Renal pelvis (tissue), 12 donors: ENCODE results near the gene MCOLN3. TPM values are rescaled to one million over a fixed set of nuclear protein-coding genes. Genes with fewer than 3 reads are reported as not detected.
A peak's percentile ranks its signal among the peaks of the same experiment; 100 is the strongest.

Experiments
- DNase-seq: peaks from one replicate; pipeline ENCODE4 v3.0.0-alpha.2; 2013
- long read RNA-seq, 16 experiments: transcript quantifications; one replicate each; lab custom pipeline, GENCODE V29; 2026
- polyA plus RNA-seq, 3 donors: library from polyadenylated mRNA; unstranded; fragments of 120-200 nt; gene quantifications; one replicate each; pipeline ENCODE4 v1.2.1, GENCODE V29; 2013; ENCODE audit not compliant: insufficient read length in 3 of 3

The MCOLN3 gene, protein sequence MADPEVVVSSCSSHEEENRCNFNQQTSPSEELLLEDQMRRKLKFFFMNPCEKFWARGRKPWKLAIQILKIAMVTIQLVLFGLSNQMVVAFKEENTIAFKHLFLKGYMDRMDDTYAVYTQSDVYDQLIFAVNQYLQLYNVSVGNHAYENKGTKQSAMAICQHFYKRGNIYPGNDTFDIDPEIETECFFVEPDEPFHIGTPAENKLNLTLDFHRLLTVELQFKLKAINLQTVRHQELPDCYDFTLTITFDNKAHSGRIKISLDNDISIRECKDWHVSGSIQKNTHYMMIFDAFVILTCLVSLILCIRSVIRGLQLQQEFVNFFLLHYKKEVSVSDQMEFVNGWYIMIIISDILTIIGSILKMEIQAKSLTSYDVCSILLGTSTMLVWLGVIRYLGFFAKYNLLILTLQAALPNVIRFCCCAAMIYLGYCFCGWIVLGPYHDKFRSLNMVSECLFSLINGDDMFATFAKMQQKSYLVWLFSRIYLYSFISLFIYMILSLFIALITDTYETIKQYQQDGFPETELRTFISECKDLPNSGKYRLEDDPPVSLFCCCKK
- polyA plus RNA-seq, result 10 to 100 TPM in 2 of 3 donors, 1 to 10 TPM in 1; 8.1 to 22.7 (median 17.1) TPM
- long read RNA-seq, donor 1, result 0 reads
- long read RNA-seq, donor 2, transcript MCOLN3-203 (13 exons, 2,756 nt), result major isoform, 5 of 5 reads
- long read RNA-seq, donor 2, partial matches to known transcripts, result 0 of 5 reads
- long read RNA-seq, donor 2, other reads (novel, unspliced or antisense), result 0 of 5 reads
- long read RNA-seq, donor 3, partial matches to known transcripts, result 0 of 1 reads
- long read RNA-seq, donor 3, other reads (novel, unspliced or antisense), result 0 of 1 reads
- long read RNA-seq, donor 4, partial matches to known transcripts, result 0 of 2 reads
- long read RNA-seq, donor 4, other reads (novel, unspliced or antisense), result 0 of 2 reads
- long read RNA-seq, donor 5, result 0 reads
- long read RNA-seq, donor 6, partial matches to known transcripts, result 5 of 12 reads
- long read RNA-seq, donor 6, other reads (novel, unspliced or antisense), result 0 of 12 reads
- long read RNA-seq, donor 7, partial matches to known transcripts, result 0 of 2 reads
- long read RNA-seq, donor 7, other reads (novel, unspliced or antisense), result 0 of 2 reads
- long read RNA-seq, donor 8, result 0 reads
- long read RNA-seq, donor 9, partial matches to known transcripts, result 0 of 3 reads
- long read RNA-seq, donor 9, other reads (novel, unspliced or antisense), result 0 of 3 reads
- long read RNA-seq, donor 10, result 0 reads
- long read RNA-seq, donor 11, partial matches to known transcripts, result 0 of 1 reads
- long read RNA-seq, donor 11, other reads (novel, unspliced or antisense), result 0 of 1 reads
- long read RNA-seq, donor 12, transcript MCOLN3-204 (4 exons, 2,727 nt), result major isoform, 6 of 13 reads
- long read RNA-seq, donor 12, partial matches to known transcripts, result 7 of 13 reads
- long read RNA-seq, donor 12, other reads (novel, unspliced or antisense), result 0 of 13 reads
- long read RNA-seq, donor 13, partial matches to known transcripts, result 0 of 3 reads
- long read RNA-seq, donor 13, other reads (novel, unspliced or antisense), result 0 of 3 reads
- long read RNA-seq, donor 14, result 0 reads
- long read RNA-seq, donor 15, partial matches to known transcripts, result 14 of 17 reads
- long read RNA-seq, donor 15, other reads (novel, unspliced or antisense), result 0 of 17 reads
- long read RNA-seq, donor 16, partial matches to known transcripts, result 0 of 1 reads
- long read RNA-seq, donor 16, other reads (novel, unspliced or antisense), result 0 of 1 reads

- peak; percentile 56 for DNase-seq
Observed at GRCh38 chr1:85048296-85049064, at the start of gene MCOLN3. Gene MCOLN3, minus strand, starts transcription at chr1:85048500. Its CDS starts 3,140 bp downstream, at chr1:85045360.

GRCh38 chr1:85093644-85094043 is 45.3 kb upstream of the MCOLN3 start:
- no peak for DNase-seq

- DNase-seq, result no peak
Observed at GRCh38 chr1:85091671-85092280, 43.5 kb upstream of the MCOLN3 start.

DNA sequence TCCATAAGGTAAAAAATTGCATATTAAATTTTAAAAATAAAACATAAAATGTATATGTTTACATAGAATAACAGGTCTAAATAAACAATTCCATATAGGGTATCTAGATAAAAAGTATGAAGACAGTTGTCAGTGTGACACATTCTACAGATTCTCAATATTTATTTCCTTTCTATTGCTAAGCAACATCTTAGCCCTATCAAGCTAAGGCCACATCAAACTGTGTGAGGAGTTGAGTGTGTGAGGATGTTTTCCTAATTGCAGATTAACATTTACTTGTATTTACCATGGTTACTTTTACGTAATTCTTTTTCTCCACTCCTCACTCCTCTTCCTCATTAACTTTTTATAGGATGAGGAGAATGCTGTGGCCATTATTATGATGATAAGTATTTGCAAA is 41.9 kb upstream of the MCOLN3 start:
- no peak for DNase-seq

GRCh38 chr1:85089203-85089602 is 40.9 kb upstream of the MCOLN3 start:
- no peak for DNase-seq

DNA sequence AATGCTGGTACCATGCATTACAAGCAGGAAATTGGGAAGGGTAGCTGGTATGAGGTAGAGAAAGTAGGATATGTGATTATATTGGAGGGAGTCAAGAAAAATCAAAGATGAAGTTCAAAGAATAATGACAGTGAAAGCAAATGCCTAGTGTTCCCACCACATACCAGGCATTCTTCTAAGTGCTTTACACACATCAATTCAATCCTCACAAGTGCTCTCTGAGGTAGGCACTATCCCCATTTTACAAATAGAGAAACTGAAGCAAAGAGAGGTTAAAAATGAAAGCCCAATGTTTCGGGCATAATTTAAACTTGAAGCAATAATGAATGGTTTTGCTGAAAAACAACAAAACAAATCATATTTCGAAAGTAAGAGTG is 40.1 kb upstream of the MCOLN3 start:
- no peak for DNase-seq

DNA sequence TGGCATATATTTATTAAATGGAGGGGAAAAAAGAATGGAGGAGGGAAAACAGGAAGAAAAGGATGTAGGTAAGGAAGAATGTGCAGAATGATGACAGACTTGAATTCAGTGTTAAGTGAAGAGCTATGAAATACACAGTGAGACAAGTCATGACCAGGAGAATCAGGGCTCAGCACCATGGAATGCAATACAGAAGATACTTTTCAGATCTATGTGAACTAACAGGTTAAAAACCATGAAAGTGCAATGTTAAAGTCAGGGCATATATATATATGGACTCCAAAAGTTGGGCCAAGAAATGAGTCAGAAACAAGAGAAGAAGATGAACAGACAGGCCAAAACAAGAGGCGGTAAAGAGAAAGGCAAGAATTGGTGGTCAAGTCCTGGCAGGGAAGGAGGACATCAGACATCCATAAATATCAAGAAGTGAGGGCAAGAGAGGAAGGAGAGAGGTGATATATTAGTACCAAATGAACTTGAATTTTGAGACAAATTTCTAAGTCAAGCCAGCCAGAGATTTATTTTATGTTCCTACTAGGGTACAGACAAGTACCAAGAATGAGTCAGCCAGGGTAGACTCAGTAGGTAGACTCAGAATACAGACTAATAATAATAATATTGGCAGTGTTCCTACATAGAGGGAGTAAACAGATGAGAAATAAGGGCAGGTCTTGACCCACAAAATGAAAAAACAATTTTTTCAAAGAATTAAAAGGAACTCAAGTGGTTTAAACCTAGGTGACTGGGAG is 39.5 kb upstream of the MCOLN3 start:
- no peak for DNase-seq

GRCh38 chr1:85085417-85085816 is 37.1 kb upstream of the MCOLN3 start:
- no peak for DNase-seq

GRCh38 chr1:85078903-85079302 is 30.6 kb upstream of the MCOLN3 start:
- no peak for DNase-seq

GRCh38 chr1:85074365-85074964 is 26.2 kb upstream of the MCOLN3 start:
- no peak for DNase-seq

DNA sequence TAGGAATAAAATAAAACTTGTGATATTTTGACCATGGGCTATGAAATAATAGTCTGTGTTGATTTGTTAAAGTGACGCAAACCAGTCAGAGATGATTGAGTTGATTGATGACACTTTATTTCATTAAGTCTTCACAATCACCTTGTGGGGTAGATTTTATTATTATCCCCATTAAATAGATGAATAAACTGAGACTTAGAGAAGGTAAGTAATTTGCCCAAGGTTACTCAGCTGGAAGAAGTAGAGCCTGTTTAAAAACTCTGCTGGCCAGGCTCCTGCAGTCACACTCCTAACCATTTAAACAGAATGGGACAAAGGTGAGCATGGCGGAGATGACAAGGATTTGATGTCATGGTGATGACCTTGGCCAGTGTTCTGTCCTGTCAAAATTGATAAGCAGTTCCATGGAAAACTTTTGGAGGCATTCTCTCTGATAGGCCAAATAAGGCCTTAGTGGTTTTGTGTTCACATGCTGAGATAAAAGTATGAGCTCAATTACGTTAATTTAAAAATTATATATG is 22.7 kb upstream of the MCOLN3 start:
- no peak for DNase-seq

DNA sequence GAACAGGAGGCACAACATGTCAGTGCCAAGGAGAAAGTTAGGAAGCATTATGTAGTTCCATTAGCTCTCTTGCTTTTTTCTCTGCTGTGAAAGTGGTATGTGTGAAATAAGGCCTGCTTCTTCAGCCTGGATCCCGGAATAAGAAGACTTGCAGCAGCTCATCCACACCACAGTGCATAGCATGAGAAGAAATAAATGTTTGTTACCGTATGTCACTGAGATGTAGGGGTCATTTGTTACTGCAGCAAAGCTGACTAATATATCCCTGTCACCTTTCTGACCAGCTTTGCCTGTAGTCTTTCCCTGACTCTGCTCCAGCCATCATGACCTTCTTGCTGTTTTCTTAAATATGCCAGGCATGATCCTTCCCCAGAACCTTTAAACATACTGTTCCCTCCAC is 20.5 kb upstream of the MCOLN3 start:
- DNase-seq, result no peak

GRCh38 chr1:85065550-85065949 is 17.2 kb upstream of the MCOLN3 start:
- DNase-seq, result no peak

GRCh38 chr1:85062425-85063026 is 14.2 kb upstream of the MCOLN3 start:
- no peak for DNase-seq

DNA sequence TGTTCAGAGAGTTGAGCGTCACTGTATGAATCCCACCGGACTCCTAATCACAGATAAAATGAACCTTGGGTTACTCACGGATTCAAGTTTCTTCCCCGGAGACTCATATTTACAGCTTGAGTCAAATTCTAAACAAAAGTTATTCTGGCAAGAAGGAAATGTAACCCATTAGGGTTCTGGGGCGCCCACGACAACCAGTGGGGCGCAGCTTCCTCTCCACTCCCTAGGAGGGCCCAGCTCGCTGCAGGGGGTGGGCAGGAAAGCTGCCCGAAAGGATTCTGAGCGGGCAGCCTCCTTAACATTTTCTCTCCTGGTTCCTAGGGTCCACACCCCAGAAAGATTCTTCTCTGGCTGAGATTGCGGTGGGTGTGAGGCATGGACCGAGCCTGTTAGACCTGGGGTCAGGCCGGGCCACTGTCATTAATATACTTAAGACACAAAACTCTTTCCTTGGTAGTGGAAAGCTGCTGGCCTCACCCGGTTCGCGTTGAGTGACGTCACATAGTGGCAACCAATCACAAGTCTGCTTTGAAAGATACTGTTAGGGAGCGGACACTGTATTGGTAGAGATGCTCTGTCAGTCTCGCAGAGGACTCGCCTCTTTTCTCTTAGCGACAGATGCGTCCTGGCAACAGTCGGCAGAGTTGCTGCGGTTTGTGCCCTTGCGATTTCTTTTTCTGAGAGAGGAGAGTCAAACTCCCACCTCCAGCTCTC is 13.6 kb upstream of the MCOLN3 start:
- peak; percentile 98 for DNase-seq

DNA sequence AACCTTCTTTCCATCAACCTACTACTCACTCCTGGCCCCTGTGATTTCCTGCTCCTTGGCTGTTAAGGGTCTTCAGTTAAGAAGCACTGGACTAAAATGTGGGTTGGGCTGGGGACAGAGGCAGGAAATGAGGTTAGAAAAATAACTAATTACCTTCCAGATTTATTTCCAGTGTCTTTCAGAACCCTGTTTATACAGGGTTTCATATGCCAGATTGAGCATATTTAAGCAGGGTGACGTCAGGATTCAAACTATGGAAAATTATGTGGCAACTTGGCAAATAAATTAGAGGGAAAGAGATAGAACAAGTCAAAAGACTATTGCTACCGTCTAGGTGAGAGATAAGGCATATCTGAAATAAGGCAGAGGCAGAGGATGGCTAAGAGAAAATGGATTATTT is 11.7 kb upstream of the MCOLN3 start:
- no peak for DNase-seq

GRCh38 chr1:85059563-85059962 is 11.3 kb upstream of the MCOLN3 start:
- DNase-seq, result no peak
